ENCODE results near the gene C10orf71.

Gene C10orf71

GRCh38 chr10:49363309-49364031, 64.5 kb downstream of the C10orf71 start:
- no peak for DNase-seq

GRCh38 chr10:49364051-49364450, 65.1 kb downstream of the C10orf71 start:
- no peak for DNase-seq

- DNase-seq, result no peak
These were observed 65.8 kb downstream of the C10orf71 start for GRCh38 chr10:49364747-49365146.

- DNase-seq, result no peak
These were observed 66.3 kb downstream of the C10orf71 start for GRCh38 chr10:49365275-49365674.

- DNase-seq, result no peak
These were observed 66.9 kb downstream of the C10orf71 start for GRCh38 chr10:49365675-49366415.

GRCh38 chr10:49366460-49366859, 67.5 kb downstream of the C10orf71 start:
- DNase-seq, result no peak

GRCh38 chr10:49367600-49367999, 68.6 kb downstream of the C10orf71 start:
- no peak for DNase-seq

- no peak for DNase-seq
These were observed 69.3 kb downstream of the C10orf71 start for GRCh38 chr10:49368256-49368655.

GRCh38 chr10:49369216-49370162, 70.5 kb downstream of the C10orf71 start:
- no peak for DNase-seq

- DNase-seq, result no peak
These were observed 71.5 kb downstream of the C10orf71 start for GRCh38 chr10:49370326-49371100.

GRCh38 chr10:49371967-49372366, 73.0 kb downstream of the C10orf71 start:
- DNase-seq, result no peak

- DNase-seq, result no peak
These were observed 74.4 kb downstream of the C10orf71 start for GRCh38 chr10:49373361-49373760.

- no peak for DNase-seq
These were observed 75.8 kb downstream of the C10orf71 start for GRCh38 chr10:49374740-49375139.

GRCh38 chr10:49375611-49376010, 76.6 kb downstream of the C10orf71 start:
- DNase-seq, result no peak
